K562 (cell line): ENCODE results near the gene GMDS. TPM values are rescaled to one million over a fixed set of nuclear protein-coding genes. Genes with fewer than 3 reads are reported as not detected.

Experiments
- ATAC-seq: fragments of 200-7000 bp; cut with Tn5 transposase; 3 replicates; pipeline ENCODE4 v1.9.1; 2020; ENCODE audit warnings: moderate library complexity
- BruUV-seq: library from RNA; stranded (reverse); fragments of 400-500 nt; replicated peaks from 2 replicates; lab custom pipeline; 2021; lab: Mats Ljungman, UMichigan
- CTCF ChIA-PET: fragments of 300-600 bp; formaldehyde crosslinking; extraction: SDS; loops from one replicate; lab custom pipeline; 2021; ENCODE audit warnings: low intra/inter-chr PET ratio; lab: Yijun Ruan, JAX
- POLR2A ChIA-PET: fragments of 300-600, 350-650 bp; sonication (Branson Sonifier 250); formaldehyde crosslinking; extraction: SDS; loops from one replicate; lab custom pipeline; 2021; ENCODE audit warnings: antibody characterized with exemption, inconsistent platforms; lab: Yijun Ruan, JAX
- DNase-seq, 4 experiments: peaks; one replicate each; pipeline versions ENCODE4 v3.0.0 to v3.0.0-alpha.2; 2011 to 2018; ENCODE audit warnings: low spot score in 3 of 4, mixed read lengths in 3 of 4; ENCODE audit errors: extremely low read depth in 1 of 4
- FAIRE-seq: peaks from 2 replicates; lab custom pipeline; 2011; peaks lifted over from hg19 to GRCh38; lab: Jason Lieb, UNC
- H2AFZ ChIP-seq: 2 replicates; pipeline ENCODE4 v1.6.0; 2011; ENCODE audit warnings: low read depth, low read length, control low read depth, inconsistent platforms
- H3K27ac ChIP-seq: fragments of 200-600 bp; 3 replicates; pipeline ENCODE4 v1.8.0; 2011; ENCODE audit warnings: low read depth, mild to moderate bottlenecking, control low read depth, inconsistent platforms, low read length, moderate library complexity, mixed read lengths; ENCODE audit errors: extremely low read depth
- H3K27me3 ChIP-seq, 2 experiments: fragments of 300-600 bp in 1 of 2; 2 replicates in 1 of 2; 3 replicates in 1 of 2; pipeline versions ENCODE4 v1.6.0 to v1.8.0; 2011; ENCODE audit warnings: inconsistent platforms in 2 of 2, low read length in 2 of 2, mild to moderate bottlenecking in 1 of 2, mixed read lengths in 1 of 2, moderate library complexity in 1 of 2; ENCODE audit not compliant: control insufficient read depth in 2 of 2, insufficient read depth in 2 of 2
- H3K36me3 ChIP-seq: fragments of 300-600 bp; 3 replicates; pipeline ENCODE4 v1.8.0; 2011; ENCODE audit warnings: mild to moderate bottlenecking, low read length, inconsistent platforms; ENCODE audit not compliant: control insufficient read depth, insufficient read depth
- H3K4me1 ChIP-seq, 2 experiments: fragments of 200-600 bp in 1 of 2; replicated peaks in 1 of 2; 2 replicates in 1 of 2; 3 replicates in 1 of 2; pipeline versions ENCODE4 v1.5.1 to v1.8.0; 2011; ENCODE audit warnings: inconsistent platforms in 2 of 2, low read length in 2 of 2, mild to moderate bottlenecking in 1 of 2, mixed read lengths in 1 of 2, moderate library complexity in 1 of 2; ENCODE audit not compliant: control insufficient read depth in 2 of 2, insufficient read depth in 2 of 2
- H3K4me2 ChIP-seq: 2 replicates; pipeline ENCODE4 v1.6.1; 2011; ENCODE audit warnings: low read length, control low read depth, inconsistent platforms, mixed read lengths; ENCODE audit not compliant: insufficient read depth
- H3K4me3 ChIP-seq: fragments of 200-600 bp; sonication (generic), shearing (Covaris generic); 2 replicates; pipeline ENCODE4 v1.5.1; 2016; ENCODE audit warnings: control low read depth, inconsistent platforms
- H3K79me2 ChIP-seq: fragments of 200-600 bp; 3 replicates; pipeline ENCODE4 v1.8.0; 2011; ENCODE audit warnings: low read length, inconsistent platforms; ENCODE audit not compliant: control insufficient read depth, insufficient read depth
- H3K9ac ChIP-seq, 2 experiments: 2 replicates each; pipeline versions ENCODE4 v1.6.0 to v1.6.1; 2011; ENCODE audit warnings: low read depth in 2 of 2, low read length in 2 of 2, control low read depth in 1 of 2, inconsistent platforms in 1 of 2, mild to moderate bottlenecking in 1 of 2, mixed read lengths in 1 of 2; ENCODE audit not compliant: insufficient read depth in 1 of 2
- H3K9me1 ChIP-seq: one replicate; pipeline ENCODE4 v1.6.0; 2011; ENCODE audit warnings: inconsistent platforms, mild to moderate bottlenecking, low read length, moderate library complexity; ENCODE audit not compliant: control insufficient read depth, insufficient read depth
- H3K9me3 ChIP-seq: replicated peaks from 2 replicates; pipeline ENCODE4 v1.5.1; 2011; ENCODE audit warnings: low read depth, low read length, inconsistent platforms; ENCODE audit not compliant: control insufficient read depth, insufficient read depth
- H4K20me1 ChIP-seq: replicated peaks from 2 replicates; pipeline ENCODE4 v1.6.1; 2011; ENCODE audit warnings: low read length, inconsistent platforms, mixed read lengths; ENCODE audit not compliant: control insufficient read depth, insufficient read depth
- ARID2 ChIP-seq: fragments of 450-650 bp; IDR thresholded peaks from 2 replicates; pipeline ENCODE4 v1.6.1; 2017; ENCODE audit warnings: antibody characterized with exemption, mild to moderate bottlenecking
- BRD4 ChIP-seq: fragments of 200-600 bp; sonication (generic); IDR thresholded peaks from 2 replicates; pipeline ENCODE4 v1.6.1; 2017; ENCODE audit warnings: inconsistent platforms
- CREBBP ChIP-seq: IDR thresholded peaks from one replicate; pipeline ENCODE4 v1.6.1; 2012; ENCODE audit warnings: low read depth, mild to moderate bottlenecking, control low read depth, inconsistent platforms, low read length
- DPF2 ChIP-seq: fragments of 450-650 bp; IDR thresholded peaks from 2 replicates; pipeline ENCODE4 v1.6.1; 2016
- HIVEP1 ChIP-seq: fragments of 250-450 bp; sonication (Bioruptor Pico); IDR thresholded peaks from 2 replicates; pipeline ENCODE4 v1.4.0; 2020; ENCODE audit warnings: mild to moderate bottlenecking
- KLF16 ChIP-seq: IDR thresholded peaks from 2 replicates; pipeline ENCODE4 v1.6.1; 2016; ENCODE audit warnings: antibody characterized with exemption
- MAZ ChIP-seq, 2 experiments: fragments of 450-650 bp in 1 of 2; sonication (generic) in 1 of 2; formaldehyde crosslinking; IDR thresholded peaks in 1 of 2; conservative IDR thresholded peaks in 1 of 2; 2 replicates each; pipeline versions ENCODE4 v1.4.0 to v1.5.0; 2020; ENCODE audit warnings: mild to moderate bottlenecking in 1 of 2, missing genetic modification reagents in 1 of 2
- NFE2 ChIP-seq: IDR thresholded peaks from 2 replicates; pipeline ENCODE4 v1.6.1; 2014; ENCODE audit warnings: antibody characterized with exemption, low read depth
- NR2C2 ChIP-seq, 2 experiments: fragments of 200-800 bp in 1 of 2; sonication (Bioruptor generic) in 1 of 2; sonication (generic) in 1 of 2; formaldehyde crosslinking in 1 of 2; IDR thresholded peaks; 2 replicates each; pipeline versions ENCODE4 v1.6.1 to v1.8.0; 2016 to 2022; ENCODE audit warnings: mild to moderate bottlenecking in 1 of 2, missing compliant biosample characterization in 1 of 2, missing genetic modification characterization in 1 of 2, missing genetic modification reagents in 1 of 2
- POLR3A ChIP-seq: IDR thresholded peaks from 2 replicates; pipeline ENCODE4 v1.6.1; 2011; ENCODE audit warnings: borderline replicate concordance, mild to moderate bottlenecking, moderate library complexity; ENCODE audit not compliant: insufficient read length, insufficient read depth; ENCODE audit errors: extremely low read depth
- SMAD1 ChIP-seq: fragments of 150-350 bp; IDR thresholded peaks from 2 replicates; pipeline ENCODE4 v1.6.1; 2014; ENCODE audit warnings: low read length, low read depth; ENCODE audit not compliant: partially characterized antibody
- SMARCA4 ChIP-seq: fragments of 450-650 bp; IDR thresholded peaks from 2 replicates; pipeline ENCODE4 v1.6.1; 2016
- TCFL5 ChIP-seq: fragments of 250-450 bp; sonication (Bioruptor Pico); conservative IDR thresholded peaks from 2 replicates; pipeline ENCODE4 v1.6.1; 2021; ENCODE audit warnings: mild to moderate bottlenecking, moderate library complexity, matching md5 sums
- ZBTB17 ChIP-seq: fragments of 450-650 bp; formaldehyde crosslinking; IDR thresholded peaks from 2 replicates; pipeline ENCODE4 v1.4.0; 2020; ENCODE audit warnings: mild to moderate bottlenecking
- ZNF282 ChIP-seq: sonication (generic); formaldehyde crosslinking; IDR thresholded peaks from 2 replicates; pipeline ENCODE4 v1.8.1; 2023; ENCODE audit warnings: missing genetic modification reagents
- ZNF324 ChIP-seq: fragments of 250-450 bp; sonication (Bioruptor Pico); IDR thresholded peaks from 2 replicates; pipeline ENCODE4 v1.4.0; 2020; ENCODE audit warnings: mild to moderate bottlenecking
- ZZZ3 ChIP-seq: fragments of 450-650 bp; IDR thresholded peaks from 2 replicates; pipeline ENCODE4 v1.6.1; 2016; ENCODE audit warnings: antibody characterized with exemption, mild to moderate bottlenecking, moderate library complexity
- WGBS: fragments of 100-300 bp; shearing (Covaris generic); methylation state at CpG from one replicate; pipeline ENCODE4 v1.1.6; 2016; ENCODE audit warnings: low coverage, mixed read lengths; ENCODE audit not compliant: insufficient coverage; ENCODE audit errors: missing lambda C conversion rate; 5-methylcytosine and 5-hydroxymethylcytosine counted together
- in situ Hi-C: fragments of 300-500 bp; cut with MboI; formaldehyde crosslinking; loops from 4 replicates; pipeline ENCODE4 v1.15.0; 2018; ENCODE audit warnings: inconsistent platforms, mixed read lengths
- intact Hi-C: fragments of 100-400 bp; cut with micrococcal nuclease; formaldehyde crosslinking; loops from 2 replicates; pipeline ENCODE4 v1.14.2; 2022
- polyA plus RNA-seq, 8 experiments: library from polyadenylated mRNA; depleted of rRNA in 4 of 8; stranded (reverse) in 5 of 8; unstranded in 3 of 8; fragments of >200 nt; fragmentation: Nextera tagmentation in 2 of 8; fragmentation: Illumina TruSeq in 1 of 8; extraction: Ambion mirVana in 2 of 8; extraction: Trizol in 1 of 8; gene quantifications; 2 replicates each; pipeline versions ENCODE4 v1.2.1 to v1.2.3, GENCODE V29; 2011 to 2014; ENCODE audit warnings: inconsistent platforms in 1 of 8, missing spikeins in 1 of 8
- total RNA-seq, 7 experiments: library from RNA; depleted of rRNA in 6 of 7; stranded (reverse); fragments of >200 nt in 6 of 7; fragmentation: Illumina TruSeq in 2 of 7; extraction: Trizol in 2 of 7; gene quantifications; 2 replicates each; pipeline versions ENCODE4 v1.2.1 to v1.2.3, GENCODE V29; 2011 to 2021; ENCODE audit warnings: low replicate concordance in 1 of 7
- TF ChIP-seq, protein P1 (sequence below), 2 experiments: fragments of 200-800 bp in 1 of 2; sonication (Bioruptor generic) in 1 of 2; sonication (generic) in 1 of 2; formaldehyde crosslinking in 1 of 2; IDR thresholded peaks in 1 of 2; conservative IDR thresholded peaks in 1 of 2; 2 replicates each; pipeline versions ENCODE4 v1.5.0 to v1.6.1; 2016 to 2020; ENCODE audit warnings: missing compliant biosample characterization in 1 of 2, missing genetic modification characterization in 1 of 2, missing genetic modification reagents in 1 of 2

The GMDS gene
- total and polyA plus RNA-seq, 9 of the 15 experiments (the other 6 are each of a cell fraction or from before 2014, with no cell fraction given): 0.48 to 31.8 (median 13.4) TPM

DNA sequence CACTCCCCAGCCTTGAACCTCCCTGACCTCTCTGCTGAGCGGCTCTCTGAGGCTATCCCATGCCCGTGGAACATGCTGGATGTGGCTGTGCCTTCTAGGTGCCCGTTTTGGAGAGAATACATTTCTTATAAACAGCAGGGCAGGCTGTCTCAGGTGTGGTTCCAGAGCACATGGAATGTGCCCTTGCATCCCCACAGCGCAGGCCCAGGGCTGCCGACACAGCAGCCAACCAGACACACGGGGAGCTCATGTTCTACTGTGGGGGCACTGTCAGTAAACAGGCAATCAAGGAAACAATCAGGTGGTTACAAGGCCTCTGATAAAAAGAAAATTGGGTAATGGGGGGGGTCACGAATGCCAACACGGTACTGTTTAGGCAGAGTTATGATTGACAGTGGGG, 604.9 kb downstream of the GMDS start:
- BruUV-seq: no TSS peak
- H3K27ac ChIP-seq: no peak overlapping the region
- peaks cover 0 to 8% of the 10 kb centered on the region in 2 experiments; a peak in 1 of 5 replicates for H3K4me1 ChIP-seq
- peaks cover 23% of the 10 kb centered on the region for H4K20me1 ChIP-seq
- no peak overlapping the region for H3K4me2 ChIP-seq
- 7% methylated on average over 8 of the region's 8 CpGs for WGBS
- DNase-seq (no peak), ATAC-seq (no peak), FAIRE-seq (no peak)
- H3K27me3 ChIP-seq: peaks cover 12 to 80% of the 10 kb centered on the region in 2 experiments; a peak in 4 of 5 replicates
- POLR2A ChIA-PET: interaction anchor here (0.6 to 1.4 kb wide), 2 partner anchors 11 to 93 kb away, joined by 3 read pairs; no protein-coding TSS in a partner anchor
- no peaks in the 10 kb centered on the region for H3K9me3 ChIP-seq
- no peaks in the 10 kb centered on the region for H3K79me2 ChIP-seq
- TF ChIP-seq ZNF282 (CRISPR knock-in tag) (no peak), SMARCA4 (no peak), ZNF324 (CRISPR knock-in tag) (no peak), NFE2 (no peak), KLF16 (no peak), DPF2 (no peak), MAZ (CRISPR knock-in tag; conservative IDR thresholded peaks at IDR 0.05 in 1 of 2, IDR thresholded peaks at IDR 0.05 in 1 of 2) (no peak), SMAD1 (no peak), POLR3A (no peak), BRD4 (no peak), CREBBP (no peak), TCFL5 (CRISPR knock-in tag) (no peak), ARID2 (no peak), ZBTB17 (CRISPR knock-in tag) (no peak), HIVEP1 (no peak), ZZZ3 (no peak), NR2C2 (CRISPR knock-in tag; IDR thresholded peaks at IDR 0.05) (no peak), NR2C2 (tag; IDR thresholded peaks at IDR 0.05) (no peak)
- TF ChIP-seq, protein P1, sequence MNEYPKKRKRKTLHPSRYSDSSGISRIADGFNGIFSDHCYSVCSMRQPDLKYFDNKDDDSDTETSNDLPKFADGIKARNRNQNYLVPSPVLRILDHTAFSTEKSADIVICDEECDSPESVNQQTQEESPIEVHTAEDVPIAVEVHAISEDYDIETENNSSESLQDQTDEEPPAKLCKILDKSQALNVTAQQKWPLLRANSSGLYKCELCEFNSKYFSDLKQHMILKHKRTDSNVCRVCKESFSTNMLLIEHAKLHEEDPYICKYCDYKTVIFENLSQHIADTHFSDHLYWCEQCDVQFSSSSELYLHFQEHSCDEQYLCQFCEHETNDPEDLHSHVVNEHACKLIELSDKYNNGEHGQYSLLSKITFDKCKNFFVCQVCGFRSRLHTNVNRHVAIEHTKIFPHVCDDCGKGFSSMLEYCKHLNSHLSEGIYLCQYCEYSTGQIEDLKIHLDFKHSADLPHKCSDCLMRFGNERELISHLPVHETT (CRISPR knock-in tag; conservative IDR thresholded peaks at IDR 0.05 in 1 of 2, IDR thresholded peaks at IDR 0.05 in 1 of 2): no peak
- H2AFZ ChIP-seq: no peak overlapping the region
- no peaks in the 10 kb centered on the region for H3K36me3 ChIP-seq
- intact Hi-C loops: no loop called here
- CTCF ChIA-PET: no interaction called here
- no peak overlapping the region for H3K4me3 ChIP-seq
- in situ Hi-C loops: no loop called here
- H3K9ac ChIP-seq: no peak overlapping the region
- no peaks in the 10 kb centered on the region for H3K9me1 ChIP-seq
